ENCODE data around the gene HACD3.
"Not testable (repeated sequence)": the region's sequence is repeated elsewhere in the genome, so short reads cannot be mapped to it uniquely, and the experiment has no call there.

The HACD3 gene

GRCh38 chr15:65603559-65603958, 73.3 kb downstream of the HACD3 start:
- DNase-seq = no peak

GRCh38 chr15:65610871-65611718, 80.8 kb downstream of the HACD3 start, which contains the start of gene INTS14:
Gene INTS14, minus strand, starts transcription at chr15:65611131. Its CDS starts 3,751 bp downstream, at chr15:65607380.
- DNase-seq = peak; percentile 89 to 98

- no peak for DNase-seq
Observed at GRCh38 chr15:65611888-65612615, 81.8 kb downstream of the HACD3 start.

DNA sequence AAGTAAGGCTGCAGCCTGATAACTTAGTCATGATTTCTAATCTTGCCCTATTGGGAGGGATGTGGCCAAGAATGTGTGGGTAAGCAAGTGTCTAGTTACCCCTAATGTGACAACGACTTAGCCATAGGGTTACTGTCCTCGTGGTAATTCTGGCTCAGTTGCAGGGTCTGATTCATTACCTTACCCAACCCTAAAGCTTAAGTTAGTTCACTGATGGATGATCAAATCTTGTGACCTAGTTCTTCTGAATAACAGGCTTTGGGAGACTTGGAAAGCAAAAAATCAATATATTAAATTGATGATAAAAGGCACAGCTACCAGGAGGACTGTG, 82.3 kb downstream of the HACD3 start:
- DNase-seq = no peak

DNA sequence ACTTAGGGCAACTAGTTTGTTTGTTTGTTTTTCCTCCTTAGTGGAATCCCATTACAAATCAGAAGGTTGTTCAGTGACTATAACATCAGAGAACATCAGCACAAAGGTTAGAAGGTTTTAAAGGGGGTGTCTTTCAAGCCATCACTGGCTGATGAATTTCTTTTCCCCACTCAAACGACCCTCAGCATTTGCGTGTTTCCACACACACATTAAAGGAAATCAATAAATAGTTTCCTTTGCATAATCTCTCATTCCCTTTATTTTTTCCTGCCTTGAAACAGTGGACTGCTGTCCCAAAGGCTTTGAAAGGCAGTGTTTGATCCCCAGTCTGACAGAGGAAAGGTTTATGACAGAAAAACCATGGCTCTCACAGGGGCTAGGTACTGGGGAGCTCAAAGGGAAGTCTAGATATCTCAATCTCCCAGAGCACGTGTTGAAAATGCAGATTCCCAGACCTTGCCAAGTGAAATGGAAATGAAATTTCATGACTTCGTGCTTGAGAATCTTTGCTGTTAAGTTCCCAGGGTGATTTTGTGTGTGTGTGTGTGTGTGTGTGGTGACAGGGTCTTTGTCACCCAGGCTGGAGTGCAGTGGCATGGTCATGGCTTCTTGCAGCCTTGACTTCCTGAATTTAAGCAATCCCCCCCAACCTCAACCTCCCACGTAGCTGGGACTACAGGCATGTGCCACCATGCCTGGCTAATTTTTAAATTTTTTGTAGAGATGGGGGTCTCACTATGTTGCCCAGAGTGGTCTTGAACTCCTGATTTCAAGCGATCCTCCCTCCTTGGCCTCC, 82.9 kb downstream of the HACD3 start:
- no peak for DNase-seq

DNA sequence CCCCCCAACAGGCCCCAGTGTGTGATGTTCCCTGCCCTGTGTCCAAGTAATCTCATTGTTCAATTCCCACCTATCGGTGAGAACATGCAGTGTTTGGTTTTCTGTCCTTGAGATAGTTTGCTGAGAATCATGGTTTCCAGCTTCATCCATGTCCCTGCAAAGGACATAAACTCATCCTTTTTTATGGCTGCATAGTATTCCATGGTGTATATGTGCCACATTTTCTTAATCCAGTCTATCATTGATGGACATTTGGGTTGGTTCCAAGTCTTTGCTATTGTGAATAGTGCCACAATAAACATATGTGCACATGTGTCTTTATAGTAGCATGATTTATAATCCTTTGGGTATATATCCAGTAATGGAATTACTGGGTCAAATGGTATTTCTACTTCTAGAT, 85.6 kb downstream of the HACD3 start:
- not testable (repeated sequence) for DNase-seq

- no peak for DNase-seq
Observed at GRCh38 chr15:65618560-65619109, 88.4 kb downstream of the HACD3 start.

GRCh38 chr15:65619626-65620290, 89.5 kb downstream of the HACD3 start:
- DNase-seq = no peak

- no peak for DNase-seq
Observed at GRCh38 chr15:65620833-65621232, 90.6 kb downstream of the HACD3 start.

DNA sequence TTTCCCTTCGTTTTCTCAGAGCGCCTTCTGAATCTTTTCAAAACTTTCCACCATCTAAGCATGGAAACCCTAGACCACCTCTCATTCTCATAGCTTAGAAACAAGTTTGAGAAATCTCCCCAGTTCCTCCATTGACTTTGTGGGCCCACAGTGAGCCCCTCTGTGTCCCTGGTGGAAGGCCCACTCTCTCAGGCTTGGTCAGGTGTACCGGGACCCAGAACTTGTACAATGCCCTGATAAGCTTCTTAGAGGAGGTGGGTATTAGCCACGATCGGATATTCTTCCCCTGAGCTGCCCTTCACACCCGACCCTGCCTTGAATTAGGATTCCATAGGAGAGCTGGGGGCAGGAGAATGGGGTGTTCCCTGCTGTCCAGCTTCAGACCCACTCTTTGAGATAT, 91.4 kb downstream of the HACD3 start, which contains the start of gene SLC24A1:
TSS of gene SLC24A1 (plus strand) at position 301 of the 400 bp plus-strand sequence. CDS start 2,143 bp downstream, outside the sequence.
- no peak for DNase-seq

- DNase-seq = no peak
Observed at GRCh38 chr15:65623103-65623502, 92.8 kb downstream of the HACD3 start.

- DNase-seq = no peak
Observed at GRCh38 chr15:65626856-65627255, 96.6 kb downstream of the HACD3 start.
